GM19099 (cell line): ENCODE measurements around the gene OTOP1.

Experiments
- POLR2A ChIP-seq: IDR thresholded peaks from 3 replicates; pipeline ENCODE4 v1.6.1; 2011; ENCODE audit warnings: low read depth; ENCODE audit not compliant: insufficient read length; ENCODE audit errors: extremely low read depth

The OTOP1 gene

DNA sequence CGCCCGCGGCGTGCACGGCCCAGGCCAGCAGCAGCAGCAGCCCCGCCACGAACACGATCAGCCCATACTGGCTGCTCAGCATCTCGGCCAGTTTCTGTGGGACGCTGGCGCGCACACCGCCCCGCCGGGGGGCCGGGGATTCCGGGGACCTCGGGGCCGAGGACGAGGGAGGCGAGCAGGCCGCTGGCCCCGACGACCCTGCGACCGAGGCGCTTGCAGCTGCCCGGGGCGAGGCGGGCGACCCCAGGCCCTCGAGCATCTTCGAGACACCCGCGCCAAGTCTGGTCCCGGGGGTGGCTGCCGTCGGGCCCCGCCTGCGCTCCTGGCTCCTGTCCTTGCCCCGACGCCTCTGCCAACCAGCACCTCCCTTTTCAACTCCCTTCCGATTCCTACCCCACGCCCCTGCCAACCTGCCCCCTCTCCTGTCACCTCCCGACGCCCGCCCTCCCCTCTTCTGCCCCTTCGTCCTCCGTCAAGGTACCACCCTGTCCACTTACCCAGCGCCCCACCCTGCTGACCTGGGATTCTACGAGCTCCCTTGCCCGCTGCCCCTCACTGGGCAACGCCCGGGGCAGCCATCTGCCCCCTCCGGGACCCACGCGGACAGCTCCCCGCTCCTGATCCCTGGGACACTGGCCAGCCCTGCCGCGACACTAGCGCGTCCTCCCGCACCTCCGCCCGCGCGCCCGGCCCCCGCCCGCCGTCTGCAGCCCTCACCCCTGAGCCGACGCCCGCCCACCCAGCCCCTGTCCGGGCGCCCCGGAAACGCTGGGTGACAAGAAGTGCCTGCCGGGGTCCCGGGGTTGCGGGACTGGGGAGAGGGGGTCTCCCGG, at the start of gene OTOP1:
Gene OTOP1 (minus strand): TSS at position 324 of the 833 bp plus-strand sequence. CDS start 65 bp downstream, at position 259.
- TF ChIP-seq POLR2A, result no peak

DNA sequence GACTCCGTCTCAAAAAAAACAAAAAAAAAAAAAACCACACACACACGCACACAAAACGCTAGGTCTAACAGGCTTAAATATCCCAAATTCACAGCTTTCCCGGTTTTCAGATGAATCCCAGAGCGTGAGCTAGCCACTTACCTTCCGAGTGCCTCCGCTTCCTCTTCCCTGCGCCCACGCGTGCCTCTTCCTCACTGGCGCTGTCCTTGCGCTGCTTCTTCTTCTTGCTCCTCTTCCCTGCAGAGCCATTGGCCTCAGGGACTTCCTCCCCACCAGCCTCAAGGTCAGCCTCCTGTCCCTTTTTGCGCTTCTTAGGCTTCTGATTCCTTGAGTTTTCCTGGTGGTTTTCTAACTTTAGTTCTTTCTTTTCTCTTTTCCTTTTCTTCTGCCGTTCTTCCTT, 47.5 kb upstream of the OTOP1 start:
- no peak for TF ChIP-seq POLR2A

GRCh38 chr4:4271912-4272311, 45.2 kb upstream of the OTOP1 start:
- no peak for TF ChIP-seq POLR2A

- no peak for TF ChIP-seq POLR2A
Measured at GRCh38 chr4:4270529-4270928, 43.8 kb upstream of the OTOP1 start.

- TF ChIP-seq POLR2A, result no peak
Measured at GRCh38 chr4:4269856-4270255, 43.1 kb upstream of the OTOP1 start.

DNA sequence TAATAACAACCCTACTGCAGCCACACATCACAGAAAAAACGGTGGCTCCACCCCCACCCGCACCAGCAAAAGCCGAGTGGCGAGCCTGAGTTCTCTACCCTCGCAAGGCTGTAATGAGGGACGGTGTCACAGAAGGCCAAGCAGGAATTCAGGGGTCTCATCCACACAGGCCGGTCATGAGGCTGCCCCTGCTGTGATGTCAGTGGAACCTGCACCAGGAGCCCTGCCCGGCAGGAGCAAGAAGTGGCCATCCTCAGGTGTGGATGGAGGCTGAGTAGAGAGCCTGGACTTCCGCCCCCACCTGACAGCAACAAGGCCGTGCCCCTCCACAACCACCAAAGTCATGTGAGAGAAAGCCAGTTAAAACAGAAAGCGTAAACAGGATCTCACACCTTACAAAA, 42.6 kb upstream of the OTOP1 start:
- TF ChIP-seq POLR2A, result no peak

DNA sequence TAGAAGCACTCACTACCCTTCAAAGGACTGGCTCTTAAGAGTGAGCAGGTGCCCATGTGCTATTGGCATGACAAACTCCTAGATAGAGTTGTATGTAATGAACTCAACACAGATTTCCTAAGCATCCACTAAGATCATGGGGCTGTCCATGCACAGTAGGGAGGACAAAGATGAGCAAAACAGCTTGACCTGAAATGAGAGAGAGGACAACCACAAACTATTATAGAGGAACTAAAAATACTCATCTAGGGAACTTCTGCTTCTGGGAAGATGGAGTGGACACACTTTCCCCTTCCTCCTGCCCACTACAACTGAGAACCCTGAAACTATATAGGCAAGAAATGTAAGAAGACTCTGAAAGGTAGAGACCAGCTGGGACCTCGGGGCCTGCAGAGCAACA, 42.0 kb upstream of the OTOP1 start:
- no peak for TF ChIP-seq POLR2A

GRCh38 chr4:4267981-4268380, 41.3 kb upstream of the OTOP1 start:
- TF ChIP-seq POLR2A, result no peak

DNA sequence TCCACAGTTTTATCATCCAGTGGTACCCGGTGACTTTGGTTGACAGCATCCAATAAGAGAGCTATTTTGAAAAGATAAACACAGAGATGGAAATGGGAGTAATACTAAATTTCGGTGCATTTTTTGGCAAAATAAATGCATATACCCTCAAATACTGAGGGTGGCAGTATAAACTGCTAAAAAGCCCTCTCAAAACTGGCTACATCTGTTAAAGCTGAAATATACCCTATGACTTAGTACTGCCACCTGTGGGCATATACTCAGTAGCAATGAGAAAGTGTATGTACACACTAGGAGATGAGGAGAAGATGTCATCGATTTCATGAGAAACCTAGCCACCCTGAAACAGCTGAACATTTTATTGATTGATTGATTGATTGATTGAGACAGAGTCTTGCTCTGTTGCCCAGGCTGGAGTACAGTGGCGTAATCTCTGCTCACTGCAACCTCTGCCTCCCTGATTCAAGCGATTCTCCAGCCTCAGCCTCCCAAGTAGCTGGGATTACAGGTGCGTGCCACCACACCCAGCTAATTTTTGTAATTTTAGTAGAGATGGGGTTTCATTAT, 33.5 kb upstream of the OTOP1 start:
- no peak for TF ChIP-seq POLR2A

DNA sequence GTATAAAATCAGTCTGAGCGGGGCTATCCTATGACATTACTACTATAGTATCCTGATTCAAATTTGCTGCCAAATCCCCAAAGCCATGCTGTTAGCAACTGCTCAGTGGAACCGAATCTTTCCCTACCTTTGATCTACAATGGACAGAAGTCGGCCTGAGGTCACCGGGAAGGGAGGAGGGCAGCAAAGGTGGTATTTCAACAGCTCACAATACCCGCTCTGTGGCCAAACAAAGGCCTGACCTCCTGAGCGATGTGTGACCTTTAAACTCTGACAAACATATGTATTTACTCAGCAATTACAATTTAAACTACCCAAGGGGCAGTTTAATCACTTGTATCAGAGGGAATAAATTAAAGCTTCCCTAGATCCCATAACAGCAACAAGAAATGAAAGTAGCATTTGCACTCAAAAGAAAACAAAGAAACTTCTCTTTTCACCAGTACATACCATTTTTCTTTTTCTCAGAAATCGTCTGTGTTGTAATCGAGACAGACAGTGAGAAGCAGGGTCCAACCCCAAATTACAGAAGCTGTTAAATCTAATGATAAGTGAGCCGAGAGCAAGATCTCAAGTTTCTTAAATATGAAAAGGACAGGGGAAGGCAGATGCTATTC, 32.9 kb upstream of the OTOP1 start:
- no peak for TF ChIP-seq POLR2A

GRCh38 chr4:4256799-4257198, 30.1 kb upstream of the OTOP1 start:
- TF ChIP-seq POLR2A, result no peak

DNA sequence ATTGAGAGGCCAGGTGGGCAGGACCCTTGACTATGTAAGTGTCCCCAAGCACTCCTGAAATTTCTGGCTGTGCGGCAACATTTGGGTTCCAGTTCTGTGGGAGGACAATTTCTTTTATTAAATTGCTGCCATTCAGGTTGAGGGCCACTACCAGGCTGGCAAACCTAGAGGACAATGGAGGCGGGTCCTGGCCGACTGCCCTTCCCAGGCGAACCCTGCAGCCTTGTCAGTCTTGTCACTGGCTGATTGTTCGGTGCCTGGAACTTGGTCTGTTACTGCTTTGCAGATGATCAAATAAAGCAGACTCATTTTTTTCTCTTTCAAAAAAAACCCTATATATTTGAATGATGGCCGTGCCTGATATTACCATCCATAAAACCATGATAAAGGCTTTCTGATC, 27.9 kb upstream of the OTOP1 start:
- no peak for TF ChIP-seq POLR2A

GRCh38 chr4:4254199-4254598, 27.5 kb upstream of the OTOP1 start:
- no peak for TF ChIP-seq POLR2A

GRCh38 chr4:4249866-4250265, 23.1 kb upstream of the OTOP1 start:
- TF ChIP-seq POLR2A, result no peak

DNA sequence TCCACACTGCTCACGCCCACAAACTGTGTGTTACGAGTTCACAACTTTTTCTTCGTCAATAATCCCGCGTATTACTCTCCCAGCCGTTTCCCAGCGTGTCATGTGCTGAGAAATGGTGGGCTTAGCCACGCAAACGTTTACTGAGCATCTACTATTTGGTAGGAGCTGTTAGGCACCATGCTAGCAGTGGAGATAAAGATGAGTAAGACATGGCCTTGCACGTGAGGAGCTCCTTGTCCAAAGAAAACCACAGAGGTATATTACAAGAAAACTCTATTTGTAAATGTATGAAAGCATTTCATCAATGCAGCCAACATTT, 22.1 kb upstream of the OTOP1 start:
- no peak for TF ChIP-seq POLR2A

DNA sequence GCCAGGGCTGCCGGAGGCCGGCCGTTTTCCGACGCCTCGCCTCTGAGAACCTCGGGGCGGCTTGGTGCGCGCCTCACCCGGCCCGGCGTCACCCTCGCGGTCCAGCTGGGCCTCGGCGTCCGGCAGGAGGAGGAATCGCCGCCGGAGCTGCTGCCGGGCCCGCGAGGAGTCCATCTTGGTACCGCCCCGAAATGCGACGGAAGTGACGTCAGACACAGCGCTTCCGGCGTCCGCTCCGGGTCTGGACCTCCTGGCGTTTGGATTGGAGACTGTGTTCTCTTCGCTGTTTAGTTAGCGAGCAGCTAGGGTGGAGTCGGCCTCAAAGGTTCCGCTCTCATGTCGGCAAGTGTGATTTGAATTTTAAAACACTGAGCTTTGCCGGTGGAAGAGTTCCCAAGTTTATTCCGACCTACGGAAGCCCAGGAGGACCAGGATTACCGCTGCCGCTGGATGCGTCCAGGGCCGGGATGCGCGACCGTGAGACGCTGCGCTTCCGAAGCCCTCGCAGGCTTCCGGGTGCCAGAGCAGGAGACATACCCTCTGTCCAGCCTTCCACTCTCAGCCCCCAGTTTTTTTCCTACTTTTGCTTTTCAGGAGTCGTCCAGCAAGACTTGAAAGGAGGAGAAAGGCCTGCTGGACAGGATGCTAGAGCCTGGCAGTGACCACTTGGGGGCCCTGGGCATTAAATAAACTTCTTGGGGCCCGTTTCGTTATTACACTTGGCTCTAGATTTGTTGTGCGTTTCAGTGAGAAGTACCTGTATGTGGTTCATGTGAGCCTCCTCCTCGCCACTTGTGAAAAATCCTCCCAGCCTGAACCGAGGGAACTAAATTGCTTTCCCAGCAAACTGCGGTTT, 21.5 kb upstream of the OTOP1 start, which contains the start of gene TMEM128:
Gene TMEM128 (minus strand): TSS at position 195 of the 856 bp plus-strand sequence. CDS start 21 bp downstream, at position 174.
- TF ChIP-seq POLR2A, result peak; percentile 94

- no peak for TF ChIP-seq POLR2A
Measured at GRCh38 chr4:4247696-4248028, 20.9 kb upstream of the OTOP1 start.
